ENCODE measurements around the gene TMEM200A.

The TMEM200A gene

GRCh38 chr6:130411481-130411880, 45.7 kb downstream of the TMEM200A start:
- no peaks in the 10 kb centered on the region for H3K27me3 ChIP-seq (ENCODE audit: low read length)
- no peaks in the 10 kb centered on the region for H3K9me2 ChIP-seq (replicated peaks; ENCODE audit: insufficient read depth, low read length)
- H3K9me3 ChIP-seq (ENCODE audit: insufficient read depth, low read length), result no peaks in the 10 kb centered on the region
- TF ChIP-seq CTCF (IDR thresholded peaks at IDR 0.05; ENCODE audit: insufficient read depth, low read length, poor library complexity, severe bottlenecking) (no peak), EZH2phosphoT487 (conservative IDR thresholded peaks at IDR 0.05; ENCODE audit: low read length) (no peak)
- no peaks in the 10 kb centered on the region for H3K79me2 ChIP-seq (ENCODE audit: insufficient read depth, low read length)
- H2AFZ ChIP-seq (ENCODE audit: low read depth, low read length, severe bottlenecking), result no peak overlapping the region
- H3K27ac ChIP-seq (ENCODE audit: low read depth, low read length), result no peak overlapping the region
- H4K20me1 ChIP-seq (ENCODE audit: low read depth, low read length), result no peaks in the 10 kb centered on the region
- no peak overlapping the region for H3K9ac ChIP-seq (ENCODE audit: low read length)
- no peak overlapping the region for H3K4me2 ChIP-seq (ENCODE audit: low read depth, low read length, poor library complexity, severe bottlenecking)
- H3K36me3 ChIP-seq (ENCODE audit: low read length), result no peaks in the 10 kb centered on the region
- H3F3A ChIP-seq (ENCODE audit: insufficient read depth), result no peaks in the 10 kb centered on the region
- no peak overlapping the region for H3K4me3 ChIP-seq (ENCODE audit: insufficient read depth, low read length, poor library complexity, severe bottlenecking)

GRCh38 chr6:130412556-130413290, 46.9 kb downstream of the TMEM200A start:
- Histone ChIP-seq H3K36me3 (ENCODE audit: low read length) (no peaks in the 10 kb centered on the region), H3F3A (ENCODE audit: insufficient read depth) (no peaks in the 10 kb centered on the region), H3K27ac (ENCODE audit: low read depth, low read length) (no peak overlapping the region), H3K27me3 (ENCODE audit: low read length) (no peaks in the 10 kb centered on the region), H3K9me3 (ENCODE audit: insufficient read depth, low read length) (no peaks in the 10 kb centered on the region), H3K4me2 (ENCODE audit: low read depth, low read length, poor library complexity, severe bottlenecking) (no peak overlapping the region), H4K20me1 (ENCODE audit: low read depth, low read length) (no peaks in the 10 kb centered on the region), H3K9ac (ENCODE audit: low read length) (no peak overlapping the region), H2AFZ (ENCODE audit: low read depth, low read length, severe bottlenecking) (no peak overlapping the region), H3K9me2 (replicated peaks; ENCODE audit: insufficient read depth, low read length) (no peaks in the 10 kb centered on the region), H3K79me2 (ENCODE audit: insufficient read depth, low read length) (no peaks in the 10 kb centered on the region), H3K4me3 (ENCODE audit: insufficient read depth, low read length, poor library complexity, severe bottlenecking) (no peak overlapping the region)
- no peak for TF ChIP-seq EZH2phosphoT487 (conservative IDR thresholded peaks at IDR 0.05; ENCODE audit: low read length)
- no peak for TF ChIP-seq CTCF (IDR thresholded peaks at IDR 0.05; ENCODE audit: insufficient read depth, low read length, poor library complexity, severe bottlenecking)

- no peak overlapping the region for H3K27ac ChIP-seq (ENCODE audit: low read depth, low read length)
- H3F3A ChIP-seq (ENCODE audit: insufficient read depth), result no peaks in the 10 kb centered on the region
- no peak overlapping the region for H3K4me3 ChIP-seq (ENCODE audit: insufficient read depth, low read length, poor library complexity, severe bottlenecking)
- H3K9ac ChIP-seq (ENCODE audit: low read length), result no peak overlapping the region
- H3K9me3 ChIP-seq (ENCODE audit: insufficient read depth, low read length), result no peaks in the 10 kb centered on the region
- no peaks in the 10 kb centered on the region for H4K20me1 ChIP-seq (ENCODE audit: low read depth, low read length)
- no peaks in the 10 kb centered on the region for H3K9me2 ChIP-seq (replicated peaks; ENCODE audit: insufficient read depth, low read length)
- no peak for TF ChIP-seq EZH2phosphoT487 (conservative IDR thresholded peaks at IDR 0.05; ENCODE audit: low read length)
- TF ChIP-seq CTCF (IDR thresholded peaks at IDR 0.05; ENCODE audit: insufficient read depth, low read length, poor library complexity, severe bottlenecking), result no peak
- H3K79me2 ChIP-seq (ENCODE audit: insufficient read depth, low read length), result no peaks in the 10 kb centered on the region
- H3K4me2 ChIP-seq (ENCODE audit: low read depth, low read length, poor library complexity, severe bottlenecking), result no peak overlapping the region
- H2AFZ ChIP-seq (ENCODE audit: low read depth, low read length, severe bottlenecking), result no peak overlapping the region
- no peaks in the 10 kb centered on the region for H3K36me3 ChIP-seq (ENCODE audit: low read length)
- H3K27me3 ChIP-seq (ENCODE audit: low read length), result no peaks in the 10 kb centered on the region
Observed at GRCh38 chr6:130417951-130418350, 52.1 kb downstream of the TMEM200A start.
